ENCODE measurements around the gene IYD.

Gene IYD

GRCh38 chr6:150409576-150410066 lies 40.8 kb downstream of the IYD start:
- TF ChIP-seq CTCF (IDR thresholded peaks at IDR 0.05; ENCODE audit: insufficient read depth, missing control alignments), result no peak
- no peak for FAIRE-seq
- no peak for DNase-seq (ENCODE audit: insufficient read length, low spot score)

GRCh38 chr6:150410399-150410798 lies 41.6 kb downstream of the IYD start:
- DNase-seq (ENCODE audit: insufficient read length, low spot score) (no peak), FAIRE-seq (no peak)
- no peak for TF ChIP-seq CTCF (IDR thresholded peaks at IDR 0.05; ENCODE audit: insufficient read depth, missing control alignments)

DNA sequence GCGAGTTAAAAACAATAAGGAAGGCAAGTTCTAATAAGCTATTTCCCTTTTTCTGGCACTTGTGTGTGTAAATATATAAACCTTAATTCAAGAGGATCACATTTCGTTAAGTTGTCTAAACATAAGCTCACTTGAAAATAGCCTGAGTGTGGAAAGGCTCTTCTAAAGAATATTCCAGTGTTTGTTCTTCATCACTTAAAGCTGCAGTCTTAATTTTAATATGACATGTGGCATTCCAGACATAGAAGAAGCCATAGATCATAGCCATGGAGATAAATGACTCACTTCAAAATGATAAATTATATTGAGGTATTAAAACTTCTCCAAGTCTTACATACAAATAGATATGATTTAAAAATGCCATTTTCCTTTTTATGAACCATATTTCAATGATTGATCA lies 42.1 kb downstream of the IYD start:
- no peak for TF ChIP-seq CTCF (IDR thresholded peaks at IDR 0.05; ENCODE audit: insufficient read depth, missing control alignments)
- no peak for FAIRE-seq
- no peak for DNase-seq (ENCODE audit: insufficient read length, low spot score)

GRCh38 chr6:150412221-150412620 lies 43.4 kb downstream of the IYD start:
- FAIRE-seq (no peak), DNase-seq (ENCODE audit: insufficient read length, low spot score) (no peak)
- TF ChIP-seq CTCF (IDR thresholded peaks at IDR 0.05; ENCODE audit: insufficient read depth, missing control alignments), result no peak

- TF ChIP-seq CTCF (IDR thresholded peaks at IDR 0.05; ENCODE audit: insufficient read depth, missing control alignments), result no peak
- no peak for DNase-seq (ENCODE audit: insufficient read length, low spot score)
- no peak for FAIRE-seq
These were observed 44.4 kb downstream of the IYD start for GRCh38 chr6:150413198-150413597.

GRCh38 chr6:150413781-150414281 lies 45.0 kb downstream of the IYD start:
- no peak for DNase-seq (ENCODE audit: insufficient read length, low spot score)
- FAIRE-seq, result no peak
- no peak for TF ChIP-seq CTCF (IDR thresholded peaks at IDR 0.05; ENCODE audit: insufficient read depth, missing control alignments)

GRCh38 chr6:150416128-150416527 lies 47.3 kb downstream of the IYD start:
- FAIRE-seq (no peak), DNase-seq (ENCODE audit: insufficient read length, low spot score) (no peak)
- no peak for TF ChIP-seq CTCF (IDR thresholded peaks at IDR 0.05; ENCODE audit: insufficient read depth, missing control alignments)

Data from D721Med (cell line).